GM23338 (cell line): Measurements from ENCODE around the gene RSAD1. TPM values are rescaled to one million over a fixed set of nuclear protein-coding genes. Genes with fewer than 3 reads are reported as not detected.

Experiments
- ATAC-seq: fragments of 200-7000 bp; cut with Tn5 transposase; 3 replicates; pipeline ENCODE4 v1.9.1; 2020
- DNase-seq: peaks from one replicate; pipeline ENCODE4 v3.0.0-alpha.2; 2015; ENCODE audit warnings: low spot score
- H2AFZ ChIP-seq: fragments of 200-600 bp; sonication (generic); 2 replicates; pipeline ENCODE4 v1.8.0; 2016; ENCODE audit warnings: antibody characterized with exemption, mild to moderate bottlenecking, moderate library complexity
- H3F3A ChIP-seq: fragments of 200-600 bp; sonication (generic); replicated peaks from 2 replicates; pipeline ENCODE4 v1.8.0; 2017; ENCODE audit warnings: antibody characterized with exemption, mixed run types, low read depth
- H3K27ac ChIP-seq: fragments of 200-600 bp; sonication (generic); 2 replicates; pipeline ENCODE4 v1.6.1; 2016; ENCODE audit warnings: low read depth
- H3K27me3 ChIP-seq: fragments of 200-600 bp; sonication (generic); 2 replicates; pipeline ENCODE4 v1.8.0; 2016; ENCODE audit warnings: mild to moderate bottlenecking, mixed run types, moderate library complexity; ENCODE audit not compliant: insufficient read depth
- H3K36me3 ChIP-seq: fragments of 200-600 bp; sonication (generic); 2 replicates; pipeline ENCODE4 v1.8.0; 2016; ENCODE audit warnings: mild to moderate bottlenecking; ENCODE audit not compliant: insufficient read depth
- H3K4me1 ChIP-seq: fragments of 200-600 bp; sonication (generic); 2 replicates; pipeline ENCODE4 v1.8.0; 2016; ENCODE audit warnings: mild to moderate bottlenecking, moderate library complexity; ENCODE audit not compliant: insufficient read depth
- H3K4me2 ChIP-seq: fragments of 200-600 bp; sonication (generic); 2 replicates; pipeline ENCODE4 v1.7.1; 2017; ENCODE audit warnings: mixed run types
- H3K4me3 ChIP-seq: fragments of 200-600 bp; sonication (generic); 2 replicates; pipeline ENCODE4 v1.6.1; 2016; ENCODE audit warnings: mixed run types
- H3K79me2 ChIP-seq: fragments of 200-600 bp; sonication (generic); replicated peaks from 2 replicates; pipeline ENCODE4 v1.8.0; 2017; ENCODE audit warnings: mild to moderate bottlenecking; ENCODE audit not compliant: insufficient read depth
- H3K9me2 ChIP-seq: fragments of 200-600 bp; sonication (generic); 2 replicates; pipeline ENCODE4 v1.8.0; 2017; ENCODE audit not compliant: insufficient read depth
- H4K20me1 ChIP-seq: fragments of 200-600 bp; sonication (generic); replicated peaks from 2 replicates; pipeline ENCODE4 v1.8.0; 2017; ENCODE audit warnings: mild to moderate bottlenecking; ENCODE audit not compliant: insufficient read depth
- H3K27ac Mint-ChIP-seq: 2 replicates; pipeline ENCODE4 v1.8.0; 2020; ENCODE audit warnings: inconsistent platforms, mild to moderate bottlenecking, moderate library complexity, mixed read lengths
- H3K27me3 Mint-ChIP-seq: 3 replicates; pipeline ENCODE4 v1.8.0; 2022; ENCODE audit warnings: low read depth, mild to moderate bottlenecking, moderate library complexity, mixed read lengths, inconsistent platforms; ENCODE audit not compliant: insufficient read depth, poor library complexity
- H3K36me3 Mint-ChIP-seq: 3 replicates; pipeline ENCODE4 v1.8.0; 2021; ENCODE audit warnings: low read depth, mild to moderate bottlenecking, inconsistent platforms, moderate library complexity, mixed read lengths
- H3K4me1 Mint-ChIP-seq: 3 replicates; pipeline ENCODE4 v1.8.0; 2020; ENCODE audit warnings: mild to moderate bottlenecking, inconsistent platforms, mixed read lengths
- H3K4me3 Mint-ChIP-seq: 3 replicates; pipeline ENCODE4 v1.8.0; 2021; ENCODE audit warnings: moderate library complexity, mild to moderate bottlenecking, inconsistent platforms, mixed read lengths
- H3K9me3 Mint-ChIP-seq: 3 replicates; pipeline ENCODE4 v1.8.0; 2020; ENCODE audit warnings: moderate library complexity, mild to moderate bottlenecking, inconsistent platforms, mixed read lengths
- CREB1 ChIP-seq: fragments of 250-450 bp; sonication (Bioruptor Pico); IDR thresholded peaks from 2 replicates; pipeline ENCODE4 v1.5.0; 2020; ENCODE audit warnings: low read depth, mild to moderate bottlenecking, moderate library complexity
- CTCF ChIP-seq, 2 experiments: fragments of 200-600 bp in 1 of 2; sonication (generic) in 1 of 2; conservative IDR thresholded peaks; 2 replicates each; pipeline versions ENCODE4 v1.5.1 to v1.6.1; 2016 to 2017; ENCODE audit warnings: antibody characterized with exemption in 2 of 2, low read depth in 2 of 2, mild to moderate bottlenecking in 2 of 2, moderate library complexity in 1 of 2
- ETS1 ChIP-seq: IDR thresholded peaks from 2 replicates; pipeline ENCODE4 v1.6.1; 2016; ENCODE audit warnings: antibody characterized with exemption
- EZH2 ChIP-seq: fragments of 200-600 bp; sonication (generic); IDR thresholded peaks from one replicate; pipeline ENCODE4 v1.8.0; 2017; ENCODE audit warnings: antibody characterized with exemption, mild to moderate bottlenecking, low read depth; ENCODE audit not compliant: unreplicated experiment
- EZH2phosphoT487 ChIP-seq: fragments of 200-600 bp; sonication (generic); IDR thresholded peaks from one replicate; pipeline ENCODE4 v1.8.1; 2018; ENCODE audit warnings: antibody characterized with exemption; ENCODE audit not compliant: unreplicated experiment
- JUNB ChIP-seq: IDR thresholded peaks from one replicate; pipeline ENCODE4 v1.6.1; 2016; ENCODE audit warnings: antibody characterized with exemption; ENCODE audit not compliant: unreplicated experiment
- NANOG ChIP-seq: IDR thresholded peaks from 2 replicates; pipeline ENCODE4 v1.6.1; 2016; ENCODE audit warnings: antibody characterized with exemption, borderline replicate concordance
- POLR2AphosphoS5 ChIP-seq: IDR thresholded peaks from 2 replicates; pipeline ENCODE4 v1.6.1; 2016; ENCODE audit warnings: antibody characterized with exemption, low read depth
- REST ChIP-seq: IDR thresholded peaks from one replicate; pipeline ENCODE4 v1.6.1; 2018; ENCODE audit warnings: antibody characterized with exemption; ENCODE audit not compliant: unreplicated experiment
- STAT1 ChIP-seq: IDR thresholded peaks from one replicate; pipeline ENCODE4 v1.6.1; 2016; ENCODE audit warnings: antibody characterized with exemption; ENCODE audit not compliant: unreplicated experiment
- ZNF114 ChIP-seq: fragments of 250-450 bp; sonication (Bioruptor Pico); IDR thresholded peaks from 2 replicates; pipeline ENCODE4 v1.5.0; 2020; ENCODE audit warnings: mild to moderate bottlenecking, moderate library complexity
- ZNF331 ChIP-seq: fragments of 250-450 bp; sonication (Bioruptor Pico); IDR thresholded peaks from 2 replicates; pipeline ENCODE4 v1.5.0; 2020; ENCODE audit warnings: low read depth, mild to moderate bottlenecking, moderate library complexity
- ZNF462 ChIP-seq: fragments of 250-450 bp; sonication (Bioruptor Pico); IDR thresholded peaks from 2 replicates; pipeline ENCODE4 v1.5.0; 2020; ENCODE audit warnings: mild to moderate bottlenecking, moderate library complexity
- polyA plus RNA-seq: library from polyadenylated mRNA; unstranded; fragments of >200 nt; fragmentation: Nextera tagmentation; extraction: Ambion mirVana; gene quantifications from 2 replicates; pipeline ENCODE4 v1.2.1, GENCODE V29; 2016
- total RNA-seq: library from RNA; depleted of rRNA; stranded (reverse); fragments of >200 nt; shearing (Covaris generic); gene quantifications from 2 replicates; pipeline ENCODE4 v1.2.3, GENCODE V29; 2014

RSAD1 gene
- total and polyA plus RNA-seq, 2 experiments from 2014 or later, result 18.4 to 28.7 TPM

- Histone ChIP-seq H3K4me3 (no peak overlapping the region), H2AFZ (no peak overlapping the region), H3K4me2 (no peak overlapping the region), H3K27ac (no peak overlapping the region), H3F3A (no peaks in the 10 kb centered on the region), H3K27me3 (no peaks in the 10 kb centered on the region), H3K4me1 (no peaks in the 10 kb centered on the region), H4K20me1 (no peaks in the 10 kb centered on the region), H3K79me2 (no peaks in the 10 kb centered on the region), H3K9me2 (0 out of 2 replicates have a peak, but pooled peaks cover 2% of the 10 kb centered on the region), H3K36me3 (no peaks in the 10 kb centered on the region)
- TF ChIP-seq NANOG (no peak), EZH2 (no peak), CTCF (conservative IDR thresholded peaks at IDR 0.05; ENCODE audit: low read depth in 2 of 2) (no peak), STAT1 (no peak), ZNF462 (CRISPR knock-in tag) (no peak), ZNF331 (CRISPR knock-in tag) (no peak), POLR2AphosphoS5 (no peak), EZH2phosphoT487 (no peak), ETS1 (no peak), ZNF114 (CRISPR knock-in tag) (no peak), CREB1 (CRISPR knock-in tag) (no peak), JUNB (no peak), REST (no peak)
- Mint-ChIP-seq H3K4me3 (no peak overlapping the region), H3K27ac (no peak overlapping the region), H3K9me3 (no peaks in the 10 kb centered on the region; the same call in 2 of the 3 replicates), H3K27me3 (peaks cover 7% of the 10 kb centered on the region), H3K36me3 (no peaks in the 10 kb centered on the region), H3K4me1 (peaks cover 22% of the 10 kb centered on the region)
- no peak for DNase-seq
- no peak for ATAC-seq
Measured at GRCh38 chr17:50517011-50517410, 38.4 kb downstream of the RSAD1 start.
